HUES6 (cell line): ENCODE results near the gene PCDH9.

Source experiments
- H3K27ac ChIP-seq: 2 replicates; pipeline ENCODE4 v1.7.0; 2013; ENCODE audit warnings: low read depth, mild to moderate bottlenecking, low read length, inconsistent platforms
- H3K27me3 ChIP-seq: 2 replicates; pipeline ENCODE4 v1.6.1; 2013; ENCODE audit warnings: low read length; ENCODE audit not compliant: control insufficient read depth, insufficient read depth
- H3K36me3 ChIP-seq: 2 replicates; pipeline ENCODE4 v1.6.1; 2013; ENCODE audit warnings: low read length; ENCODE audit not compliant: control insufficient read depth, insufficient read depth
- H3K4me1 ChIP-seq: 2 replicates; pipeline ENCODE4 v1.6.1; 2013; ENCODE audit warnings: low read length; ENCODE audit not compliant: control insufficient read depth, insufficient read depth
- H3K4me3 ChIP-seq: 2 replicates; pipeline ENCODE4 v1.5.1; 2013; ENCODE audit warnings: low read depth, low read length
- H3K9ac ChIP-seq: one replicate; pipeline ENCODE4 v1.6.1; 2013; ENCODE audit warnings: mild to moderate bottlenecking, low read length
- H3K9me3 ChIP-seq: 2 replicates; pipeline ENCODE4 v1.6.1; 2013; ENCODE audit warnings: low read depth, low read length; ENCODE audit not compliant: control insufficient read depth, insufficient read depth

The PCDH9 gene

DNA sequence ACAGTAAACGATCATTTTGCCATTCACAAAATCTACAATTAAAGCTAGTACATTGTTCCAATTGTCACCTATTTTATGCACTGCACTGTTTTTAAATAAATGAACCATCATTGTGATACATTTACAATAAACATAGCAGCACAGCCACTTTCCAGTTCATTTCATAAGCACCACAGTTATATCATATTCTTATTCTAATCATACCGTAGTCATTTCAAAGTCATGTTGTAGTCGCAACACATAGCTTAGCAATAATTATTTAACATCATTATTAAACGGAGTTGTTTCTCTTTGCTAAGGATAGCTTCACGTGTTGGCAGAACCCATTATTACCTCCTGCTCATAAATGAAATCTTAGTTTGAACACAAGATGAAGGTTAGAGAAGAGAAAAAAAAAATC, 2.2 kb upstream of the PCDH9 start:
- Histone ChIP-seq H3K9me3 (no peaks in the 10 kb centered on the region), H3K4me1 (peaks cover 12% of the 10 kb centered on the region), H3K36me3 (no peaks in the 10 kb centered on the region), H3K9ac (no peak overlapping the region), H3K27ac (no peak overlapping the region), H3K27me3 (peaks cover 27% of the 10 kb centered on the region), H3K4me3 (no peak overlapping the region)

GRCh38 chr13:67231289-67232000, 1.3 kb upstream of the PCDH9 start:
- peak overlapping the region; percentile 82 for H3K9ac ChIP-seq

DNA sequence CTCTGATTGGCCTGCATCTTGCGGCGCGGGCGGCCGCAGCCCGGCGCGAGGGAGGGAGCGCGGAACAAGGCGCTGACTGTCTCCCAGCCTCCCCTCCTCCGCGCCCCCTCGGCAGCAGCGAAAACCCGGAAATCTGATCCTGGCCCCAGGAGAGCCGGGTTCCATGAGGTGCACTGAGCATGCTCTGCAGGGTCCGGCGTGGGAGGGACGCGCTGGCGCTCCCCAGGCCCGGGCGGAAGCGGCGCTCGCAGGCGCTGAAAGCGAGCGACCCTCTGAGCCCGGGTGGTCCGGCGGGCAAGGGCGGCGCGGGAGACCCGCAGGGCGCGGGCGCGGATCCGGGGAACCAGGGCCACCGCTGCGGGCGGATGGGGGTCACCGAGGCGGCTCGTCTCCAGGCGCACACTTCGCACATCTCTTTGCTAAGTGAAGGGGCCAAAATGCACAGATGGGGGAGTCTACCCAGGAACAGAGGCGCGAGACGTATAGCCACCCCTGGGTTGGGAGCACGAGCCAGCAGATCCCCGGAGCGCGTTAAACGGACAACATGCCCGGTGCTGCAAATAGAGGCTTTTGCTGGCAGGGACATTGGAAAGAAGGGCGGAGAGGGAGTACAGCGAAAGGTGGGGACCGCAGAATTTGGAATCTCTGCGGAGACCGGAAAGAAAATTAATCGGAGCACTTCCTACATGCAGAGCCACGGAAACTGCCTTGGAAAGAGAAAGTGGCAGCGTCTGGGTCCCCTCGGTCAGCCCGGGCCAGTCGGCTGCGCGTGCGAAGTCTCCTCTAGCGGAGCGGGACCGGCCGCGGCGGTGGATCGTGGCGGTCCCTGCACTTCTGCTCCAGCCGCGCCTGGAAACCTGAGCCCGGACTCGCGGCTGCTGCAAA, 510 bp upstream of the PCDH9 start:
- peaks cover 31% of the 10 kb centered on the region for H3K27me3 ChIP-seq
- H3K36me3 ChIP-seq, result no peaks in the 10 kb centered on the region
- peaks cover 12% of the 10 kb centered on the region for H3K4me1 ChIP-seq
- H3K9ac ChIP-seq, result peak overlapping the region; percentile 82
- peak overlapping the region; percentile 98 for H3K4me3 ChIP-seq
- H3K27ac ChIP-seq, result peak overlapping the region; percentile 45; the same call in 1 of the 2 replicates
- no peaks in the 10 kb centered on the region for H3K9me3 ChIP-seq

More at GRCh38 chr13:67231289-67232000, 1.3 kb upstream of the PCDH9 start:
- H3K9me3 ChIP-seq, result no peaks in the 10 kb centered on the region
- peak overlapping the region; percentile 98 for H3K4me3 ChIP-seq
- H3K36me3 ChIP-seq, result no peaks in the 10 kb centered on the region
- H3K27me3 ChIP-seq, result peaks cover 31% of the 10 kb centered on the region
- H3K4me1 ChIP-seq, result peaks cover 12% of the 10 kb centered on the region
- H3K27ac ChIP-seq, result peak overlapping the region; percentile 45; the same call in 1 of the 2 replicates

- H3K27ac ChIP-seq, result no peak overlapping the region
- H3K27me3 ChIP-seq, result peaks cover 31% of the 10 kb centered on the region
- H3K9ac ChIP-seq, result no peak overlapping the region
- peaks cover 10% of the 10 kb centered on the region for H3K4me1 ChIP-seq
- peak overlapping the region; percentile 98 for H3K4me3 ChIP-seq
- H3K36me3 ChIP-seq, result no peaks in the 10 kb centered on the region
- no peaks in the 10 kb centered on the region for H3K9me3 ChIP-seq
These were observed 1.2 kb downstream of the PCDH9 start for GRCh38 chr13:67228916-67229315.

DNA sequence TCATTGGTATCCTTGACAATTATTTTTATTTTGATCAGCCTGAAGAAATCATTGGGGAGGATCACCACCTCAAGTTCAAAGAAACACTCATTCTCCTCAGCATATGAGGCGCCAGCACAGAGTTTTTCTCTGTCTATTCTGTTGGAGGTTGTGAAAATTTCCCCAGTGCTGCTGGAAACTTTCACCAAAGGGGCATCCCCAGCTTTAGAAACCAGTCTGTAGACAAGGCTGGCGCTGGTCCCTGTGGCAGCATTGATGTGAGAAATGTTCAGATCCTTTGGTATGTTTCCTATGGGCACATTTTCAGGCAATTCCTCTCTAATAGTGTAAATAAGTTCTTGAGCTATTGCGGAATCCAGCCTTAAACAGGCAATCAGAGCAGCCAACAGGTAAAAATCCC, 2.1 kb downstream of the PCDH9 start:
- Histone ChIP-seq H3K9ac (no peak overlapping the region), H3K9me3 (no peaks in the 10 kb centered on the region), H3K27me3 (peaks cover 31% of the 10 kb centered on the region), H3K4me3 (peak overlapping the region; percentile 98; the same call in 1 of the 2 replicates), H3K36me3 (no peaks in the 10 kb centered on the region), H3K27ac (no peak overlapping the region), H3K4me1 (peaks cover 5% of the 10 kb centered on the region)

GRCh38 chr13:67227131-67227983, 2.8 kb downstream of the PCDH9 start:
- H3K9ac ChIP-seq, result no peak overlapping the region

GRCh38 chr13:67226696-67227095, 3.4 kb downstream of the PCDH9 start:
- peaks cover 5% of the 10 kb centered on the region for H3K4me1 ChIP-seq

More at GRCh38 chr13:67227131-67227983, 2.8 kb downstream of the PCDH9 start:
- H3K4me3 ChIP-seq, result no peak overlapping the region
- H3K4me1 ChIP-seq, result peaks cover 5% of the 10 kb centered on the region
- H3K9me3 ChIP-seq, result no peaks in the 10 kb centered on the region
- no peak overlapping the region for H3K27ac ChIP-seq
- H3K36me3 ChIP-seq, result no peaks in the 10 kb centered on the region
- H3K27me3 ChIP-seq, result peaks cover 31% of the 10 kb centered on the region

GRCh38 chr13:67225252-67226159, 4.6 kb downstream of the PCDH9 start:
- H3K9ac ChIP-seq, result no peak overlapping the region
- H3K36me3 ChIP-seq, result no peaks in the 10 kb centered on the region
- H3K4me1 ChIP-seq, result peaks cover 5% of the 10 kb centered on the region; the same call in 1 of the 2 replicates
- H3K27me3 ChIP-seq, result peaks cover 31% of the 10 kb centered on the region
- no peak overlapping the region for H3K27ac ChIP-seq
- H3K4me3 ChIP-seq, result no peak overlapping the region
- H3K9me3 ChIP-seq, result no peaks in the 10 kb centered on the region

More at GRCh38 chr13:67226696-67227095, 3.4 kb downstream of the PCDH9 start:
- Histone ChIP-seq H3K9ac (no peak overlapping the region), H3K27me3 (peaks cover 31% of the 10 kb centered on the region), H3K27ac (no peak overlapping the region), H3K9me3 (no peaks in the 10 kb centered on the region), H3K36me3 (no peaks in the 10 kb centered on the region), H3K4me3 (no peak overlapping the region)

GRCh38 chr13:67224148-67224846, 5.8 kb downstream of the PCDH9 start:
- Histone ChIP-seq H3K36me3 (no peaks in the 10 kb centered on the region), H3K27me3 (peaks cover 24% of the 10 kb centered on the region), H3K9me3 (no peaks in the 10 kb centered on the region), H3K27ac (no peak overlapping the region), H3K4me1 (peaks cover 5% of the 10 kb centered on the region; the same call in 1 of the 2 replicates), H3K9ac (no peak overlapping the region), H3K4me3 (no peak overlapping the region)
